MCF 10A (cell line): ENCODE data around the gene OR52N2. TPM values are rescaled to one million over a fixed set of nuclear protein-coding genes. Genes with fewer than 3 reads are reported as not detected.

Experiments used
- BruUV-seq: library from RNA; stranded (reverse); fragments of 400-500 nt; replicated peaks from 2 replicates; lab custom pipeline; 2021; lab: Mats Ljungman, UMichigan
- CTCF ChIA-PET: fragments of 300-600 bp; sonication (Branson Sonifier 250); formaldehyde crosslinking; extraction: SDS; loops from one replicate; lab custom pipeline; 2021; ENCODE audit warnings: antibody characterized with exemption, inconsistent platforms; lab: Yijun Ruan, JAX
- POLR2A ChIA-PET: fragments of 300-600, 350-650 bp; sonication (Branson Sonifier 250); formaldehyde crosslinking; extraction: SDS; loops from one replicate; lab custom pipeline; 2020; ENCODE audit warnings: antibody characterized with exemption, inconsistent platforms; lab: Yijun Ruan, JAX
- DNase-seq: peaks from one replicate; pipeline ENCODE4 v3.0.0-alpha.2; 2018; ENCODE audit not compliant: unreplicated experiment
- H3K27ac Mint-ChIP-seq: one replicate; pipeline ENCODE4 v1.8.0; 2022; ENCODE audit warnings: mild to moderate bottlenecking, low read depth, mixed read lengths; ENCODE audit not compliant: unreplicated experiment
- H3K27me3 Mint-ChIP-seq: one replicate; pipeline ENCODE4 v1.8.0; 2022; ENCODE audit warnings: mixed read lengths; ENCODE audit not compliant: insufficient read depth, unreplicated experiment
- H3K36me3 Mint-ChIP-seq: one replicate; pipeline ENCODE4 v1.8.0; 2022; ENCODE audit warnings: mild to moderate bottlenecking, moderate library complexity, mixed read lengths; ENCODE audit not compliant: insufficient read depth, unreplicated experiment
- H3K4me1 Mint-ChIP-seq: one replicate; pipeline ENCODE4 v1.8.0; 2022; ENCODE audit warnings: mixed read lengths; ENCODE audit not compliant: insufficient read depth, unreplicated experiment
- H3K4me3 Mint-ChIP-seq: one replicate; pipeline ENCODE4 v1.8.0; 2022; ENCODE audit warnings: mild to moderate bottlenecking, moderate library complexity, mixed read lengths; ENCODE audit not compliant: unreplicated experiment
- H3K9me3 Mint-ChIP-seq: one replicate; pipeline ENCODE4 v1.8.0; 2022; ENCODE audit warnings: mixed read lengths; ENCODE audit not compliant: unreplicated experiment
- intact Hi-C: fragments of 100-400 bp; cut with micrococcal nuclease; formaldehyde crosslinking; loops from 2 replicates; pipeline ENCODE4 v1.14.1; 2022
- total RNA-seq: library from RNA; stranded (reverse); gene quantifications from 2 replicates; pipeline ENCODE4 v1.2.3, GENCODE V29; 2022
- TF ChIP-seq, protein P1 (sequence below): fragments of 200-600 bp; IDR thresholded peaks from one replicate; pipeline ENCODE4 v1.8.0; 2022; ENCODE audit warnings: antibody characterized with exemption, mild to moderate bottlenecking; ENCODE audit not compliant: unreplicated experiment

The OR52N2 gene
- total RNA-seq, 1 experiment from 2014 or later = not detected

DNA sequence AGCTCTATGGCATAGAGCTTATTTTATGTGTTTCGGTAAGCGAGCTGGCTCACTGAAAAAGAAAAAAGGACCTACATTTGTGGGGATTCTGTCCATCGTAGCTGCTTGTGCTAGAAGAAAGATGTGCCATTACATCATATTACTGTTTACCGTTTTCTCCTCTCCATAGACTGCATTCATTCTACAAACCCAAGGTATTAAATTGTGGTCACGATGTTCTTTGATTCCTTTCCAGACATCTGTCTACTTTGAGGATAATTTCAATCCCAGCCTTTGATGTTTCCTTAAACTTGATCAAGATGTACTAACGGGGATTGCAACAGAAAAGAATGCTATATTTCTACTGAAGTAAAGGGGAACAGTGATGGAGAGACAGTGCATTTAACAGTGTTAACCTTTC lies 12.2 kb upstream of the OR52N2 start:
- DNase-seq = no peak
- H3K9me3 Mint-ChIP-seq = no peaks in the 10 kb centered on the region
- ChIA-PET CTCF (interaction anchor here (0.6 to 1.0 kb wide), 2 partner anchors 7 to 8 kb away, joined by 3 to 4 read pairs; no protein-coding TSS in a partner anchor), POLR2A (no interaction called here)
- TF ChIP-seq, protein P1, sequence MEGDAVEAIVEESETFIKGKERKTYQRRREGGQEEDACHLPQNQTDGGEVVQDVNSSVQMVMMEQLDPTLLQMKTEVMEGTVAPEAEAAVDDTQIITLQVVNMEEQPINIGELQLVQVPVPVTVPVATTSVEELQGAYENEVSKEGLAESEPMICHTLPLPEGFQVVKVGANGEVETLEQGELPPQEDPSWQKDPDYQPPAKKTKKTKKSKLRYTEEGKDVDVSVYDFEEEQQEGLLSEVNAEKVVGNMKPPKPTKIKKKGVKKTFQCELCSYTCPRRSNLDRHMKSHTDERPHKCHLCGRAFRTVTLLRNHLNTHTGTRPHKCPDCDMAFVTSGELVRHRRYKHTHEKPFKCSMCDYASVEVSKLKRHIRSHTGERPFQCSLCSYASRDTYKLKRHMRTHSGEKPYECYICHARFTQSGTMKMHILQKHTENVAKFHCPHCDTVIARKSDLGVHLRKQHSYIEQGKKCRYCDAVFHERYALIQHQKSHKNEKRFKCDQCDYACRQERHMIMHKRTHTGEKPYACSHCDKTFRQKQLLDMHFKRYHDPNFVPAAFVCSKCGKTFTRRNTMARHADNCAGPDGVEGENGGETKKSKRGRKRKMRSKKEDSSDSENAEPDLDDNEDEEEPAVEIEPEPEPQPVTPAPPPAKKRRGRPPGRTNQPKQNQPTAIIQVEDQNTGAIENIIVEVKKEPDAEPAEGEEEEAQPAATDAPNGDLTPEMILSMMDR = no peak
- H3K27me3 Mint-ChIP-seq = peaks cover 67% of the 10 kb centered on the region
- H3K4me1 Mint-ChIP-seq = no peaks in the 10 kb centered on the region
- no peak overlapping the region for H3K4me3 Mint-ChIP-seq
- H3K36me3 Mint-ChIP-seq = no peaks in the 10 kb centered on the region
- intact Hi-C loops = no loop called here
- H3K27ac Mint-ChIP-seq = no peak overlapping the region
- BruUV-seq = no TSS peak

DNA sequence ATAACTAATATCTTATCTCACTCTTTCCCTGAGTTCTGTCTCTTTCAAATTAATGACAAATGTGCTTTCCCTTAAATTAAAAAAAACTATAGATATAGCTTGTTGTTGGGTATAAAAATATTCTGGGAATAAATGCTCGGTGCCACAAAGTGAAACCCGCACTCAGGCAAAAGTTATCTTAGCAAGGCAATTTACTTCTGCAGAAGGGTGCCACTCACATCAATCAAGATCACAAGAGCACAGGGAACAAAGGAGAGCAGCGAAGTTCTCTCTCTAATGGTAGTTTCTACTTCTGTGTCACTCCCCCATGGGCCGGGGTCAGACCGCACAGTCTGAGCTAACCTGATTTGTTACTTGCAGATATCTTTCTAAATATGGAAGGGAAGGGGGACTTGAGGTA lies 4.7 kb upstream of the OR52N2 start:
- no peak for DNase-seq
- peaks cover 7% of the 10 kb centered on the region for H3K4me1 Mint-ChIP-seq
- peaks cover 72% of the 10 kb centered on the region for H3K27me3 Mint-ChIP-seq
- intact Hi-C loops = no loop called here
- TF ChIP-seq, protein P1 = no peak
- no peak overlapping the region for H3K4me3 Mint-ChIP-seq
- BruUV-seq = no TSS peak
- ChIA-PET CTCF (interaction anchor here (0.6 to 1.7 kb wide), 6 partner anchors 8 to 328 kb away, joined by 3 to 6 read pairs (median 4); partner anchors contain the start of gene TRIM5), POLR2A (no interaction called here)
- no peaks in the 10 kb centered on the region for H3K9me3 Mint-ChIP-seq
- no peak overlapping the region for H3K27ac Mint-ChIP-seq
- H3K36me3 Mint-ChIP-seq = no peaks in the 10 kb centered on the region

DNA sequence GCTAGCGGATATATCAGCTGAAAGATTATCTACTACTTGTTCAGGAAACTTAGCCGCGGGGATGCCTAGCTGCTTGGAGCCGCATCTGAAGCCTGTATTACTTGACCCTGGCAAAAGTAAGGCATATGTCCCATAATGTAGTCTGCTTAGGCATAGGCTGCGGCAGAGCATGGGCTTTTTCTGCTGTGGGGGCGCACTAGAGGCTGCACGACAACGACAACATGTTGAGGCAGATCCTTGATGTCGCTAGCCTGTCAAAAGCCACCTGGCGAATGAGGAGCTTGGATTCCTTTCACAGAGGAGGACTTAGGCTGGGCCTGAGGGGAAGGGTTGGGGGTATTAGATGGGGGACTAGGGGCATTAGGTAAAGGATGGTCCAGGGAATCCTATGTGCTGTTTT lies 1.1 kb upstream of the OR52N2 start:
- intact Hi-C loops = loop anchor here (5.0 kb wide), 1 partner anchor 1180 kb away; no protein-coding TSS in a partner anchor
- no peaks in the 10 kb centered on the region for H3K9me3 Mint-ChIP-seq
- POLR2A ChIA-PET = no interaction called here
- CTCF ChIA-PET = interaction anchor here (0.6 to 2.2 kb wide), 14 partner anchors 14 to 1171 kb away, joined by 3 to 9 read pairs (median 3); partner anchors contain the start of genes OR51D1 and TRIM5
- H3K27ac Mint-ChIP-seq = no peak overlapping the region
- no peaks in the 10 kb centered on the region for H3K36me3 Mint-ChIP-seq
- DNase-seq = no peak
- no TSS peak for BruUV-seq
- peaks cover 79% of the 10 kb centered on the region for H3K27me3 Mint-ChIP-seq
- peaks cover 13% of the 10 kb centered on the region for H3K4me1 Mint-ChIP-seq
- H3K4me3 Mint-ChIP-seq = no peak overlapping the region
- TF ChIP-seq, protein P1 = no peak

- H3K4me1 Mint-ChIP-seq = peaks cover 13% of the 10 kb centered on the region
- ChIA-PET CTCF (interaction anchor here (0.5 to 2.0 kb wide), 17 partner anchors 16 to 1172 kb away, joined by 3 to 10 read pairs (median 3); partner anchors contain the start of gene OR51D1), POLR2A (interaction anchor here (0.7 kb wide), 1 partner anchor 525 kb away, joined by 3 read pairs; no protein-coding TSS in a partner anchor)
- no peaks in the 10 kb centered on the region for H3K9me3 Mint-ChIP-seq
- no TSS peak for BruUV-seq
- peaks cover 79% of the 10 kb centered on the region for H3K27me3 Mint-ChIP-seq
- intact Hi-C loops = loop anchor here (2.0 to 5.0 kb wide), 3 partner anchors 124 to 1182 kb away; partner anchors contain the start of gene TRIM5
- H3K4me3 Mint-ChIP-seq = peak overlapping the region; percentile 74
- H3K27ac Mint-ChIP-seq = no peak overlapping the region
- H3K36me3 Mint-ChIP-seq = no peaks in the 10 kb centered on the region
- TF ChIP-seq, protein P1 = no peak
- peak; percentile 9 for DNase-seq
Measured at GRCh38 chr11:5809122-5809519, 397 bp downstream of the OR52N2 start.
